Measurements from ENCODE around the gene SLC35E1. TPM values are rescaled to one million over a fixed set of nuclear protein-coding genes. Genes with fewer than 3 reads are reported as not detected.

Gene SLC35E1
- total RNA-seq, 1 experiment from 2014 or later: 28.5 TPM

- TF ChIP-seq FOXP4 (CRISPR knock-in tag; IDR thresholded peaks at IDR 0.05): no peak
- no peak for TF ChIP-seq ATF3 (CRISPR knock-in tag; conservative IDR thresholded peaks at IDR 0.05)
- no peak for TF ChIP-seq PRRX2 (CRISPR knock-in tag; IDR thresholded peaks at IDR 0.05)
- no peak for TF ChIP-seq ZBTB21 (CRISPR knock-in tag; IDR thresholded peaks at IDR 0.05; ENCODE audit: borderline replicate concordance)
- no peak for TF ChIP-seq SMAD4 (CRISPR knock-in tag; IDR thresholded peaks at IDR 0.05)
- no peak for TF ChIP-seq GRHL2 (CRISPR knock-in tag; IDR thresholded peaks at IDR 0.05; ENCODE audit: insufficient replicate concordance, severe bottlenecking)
- no peak for TF ChIP-seq TEAD4 (CRISPR knock-in tag; IDR thresholded peaks at IDR 0.05)
Observed at GRCh38 chr19:16579381-16579780, 7.2 kb upstream of the SLC35E1 start (continued).

- no peak for DNase-seq (ENCODE audit: low spot score)
- no peak for TF ChIP-seq SP1 (CRISPR knock-in tag; conservative IDR thresholded peaks at IDR 0.05)
- no peak for TF ChIP-seq ZNF138 (CRISPR knock-in tag; conservative IDR thresholded peaks at IDR 0.05)
- TF ChIP-seq MYBL2 (CRISPR knock-in tag; IDR thresholded peaks at IDR 0.05): no peak
- H3K4me1 Mint-ChIP-seq: peaks cover 7% of the 10 kb centered on the region
- ATAC-seq: no peak
- H3K4me3 Mint-ChIP-seq: no peak overlapping the region
- POLR2A ChIA-PET: no interaction called here
- H3K27me3 Mint-ChIP-seq (ENCODE audit: low read depth): no peaks in the 10 kb centered on the region
- no peak overlapping the region for H3K27ac Mint-ChIP-seq
- CTCF ChIA-PET: interaction anchor here (1.1 kb wide), 1 partner anchor 10 kb away, joined by 3 read pairs; no protein-coding TSS in a partner anchor
- H3K9me3 Mint-ChIP-seq: no peaks in the 10 kb centered on the region
- peaks cover 12% of the 10 kb centered on the region for H3K36me3 Mint-ChIP-seq
Observed at GRCh38 chr19:16577531-16577985, 5.3 kb upstream of the SLC35E1 start.

- Mint-ChIP-seq H3K36me3 (peaks cover 12% of the 10 kb centered on the region), H3K27ac (no peak overlapping the region), H3K27me3 (ENCODE audit: low read depth) (no peaks in the 10 kb centered on the region), H3K4me1 (peaks cover 7% of the 10 kb centered on the region), H3K4me3 (no peak overlapping the region), H3K9me3 (no peaks in the 10 kb centered on the region)
- ATAC-seq (no peak), DNase-seq (ENCODE audit: low spot score) (no peak)
- TF ChIP-seq JUN (CRISPR knock-in tag; IDR thresholded peaks at IDR 0.05) (no peak), FOXK1 (CRISPR knock-in tag; IDR thresholded peaks at IDR 0.05) (no peak)
- ChIA-PET POLR2A (no interaction called here), CTCF (interaction anchor here (1.1 kb wide), 1 partner anchor 11 kb away, joined by 3 read pairs; no protein-coding TSS in a partner anchor)
Observed at GRCh38 chr19:16576690-16577530, 4.7 kb upstream of the SLC35E1 start.

GRCh38 chr19:16575861-16576689 lies 3.9 kb upstream of the SLC35E1 start:
- no peak for DNase-seq (ENCODE audit: low spot score)
- Mint-ChIP-seq H3K4me3 (no peak overlapping the region), H3K27me3 (ENCODE audit: low read depth) (no peaks in the 10 kb centered on the region), H3K27ac (0 out of 2 replicates have a peak overlapping the region, but pooled peaks have one; percentile 79), H3K4me1 (peaks cover 13% of the 10 kb centered on the region), H3K9me3 (no peaks in the 10 kb centered on the region), H3K36me3 (peaks cover 12% of the 10 kb centered on the region)
- ChIA-PET POLR2A (no interaction called here), CTCF (interaction anchor here (1.1 kb wide), 1 partner anchor 12 kb away, joined by 3 read pairs; no protein-coding TSS in a partner anchor)
- no peak for ATAC-seq
- TF ChIP-seq FOXK1 (CRISPR knock-in tag; IDR thresholded peaks at IDR 0.05) (no peak), RELA (CRISPR knock-in tag; IDR thresholded peaks at IDR 0.05; ENCODE audit: borderline replicate concordance) (no peak), ZNF138 (CRISPR knock-in tag; conservative IDR thresholded peaks at IDR 0.05) (no peak), OVOL2 (CRISPR knock-in tag; IDR thresholded peaks at IDR 0.05; ENCODE audit: borderline replicate concordance) (no peak), CBFB (CRISPR knock-in tag; IDR thresholded peaks at IDR 0.05; ENCODE audit: low read depth) (no peak), FOXP4 (CRISPR knock-in tag; IDR thresholded peaks at IDR 0.05) (no peak), ATF2 (CRISPR knock-in tag; IDR thresholded peaks at IDR 0.05; ENCODE audit: borderline replicate concordance, low read depth) (no peak)
